NCI-H524 treated with DMSO at 0.1 percent for 48 hours (cell line): ENCODE measurements around the gene LOXHD1.

ENCODE experiments used
- DNase-seq: peaks from one replicate; lab custom pipeline; 2025; lab: John Stamatoyannopoulos, UW

Gene LOXHD1

GRCh38 chr18:46625069-46625468 lies 32.0 kb downstream of the LOXHD1 start:
- DNase-seq = no peak

- no peak for DNase-seq
Measured at GRCh38 chr18:46624127-46624526, 32.9 kb downstream of the LOXHD1 start.

- no peak for DNase-seq
Measured at GRCh38 chr18:46623541-46623940, 33.5 kb downstream of the LOXHD1 start.

DNA sequence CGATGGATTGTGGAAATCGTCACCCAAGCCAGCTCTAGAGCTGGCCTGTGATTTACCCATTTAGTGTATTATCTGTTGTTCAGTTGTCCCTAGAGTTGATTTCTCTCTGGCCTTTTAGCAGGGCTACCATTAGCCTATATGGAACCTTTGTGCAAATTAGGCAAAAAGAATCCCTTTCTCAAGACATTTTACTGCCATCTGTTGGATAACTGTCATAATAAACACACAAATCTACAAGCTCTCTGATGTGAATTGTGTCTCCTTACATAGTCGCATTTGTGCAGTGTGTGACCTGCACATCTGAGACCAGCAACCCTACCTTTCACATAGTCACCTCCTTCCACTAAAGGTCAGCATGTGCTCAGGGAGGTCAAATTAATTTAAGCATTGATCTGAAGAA lies 34.0 kb downstream of the LOXHD1 start:
- DNase-seq = peak; percentile 10

DNA sequence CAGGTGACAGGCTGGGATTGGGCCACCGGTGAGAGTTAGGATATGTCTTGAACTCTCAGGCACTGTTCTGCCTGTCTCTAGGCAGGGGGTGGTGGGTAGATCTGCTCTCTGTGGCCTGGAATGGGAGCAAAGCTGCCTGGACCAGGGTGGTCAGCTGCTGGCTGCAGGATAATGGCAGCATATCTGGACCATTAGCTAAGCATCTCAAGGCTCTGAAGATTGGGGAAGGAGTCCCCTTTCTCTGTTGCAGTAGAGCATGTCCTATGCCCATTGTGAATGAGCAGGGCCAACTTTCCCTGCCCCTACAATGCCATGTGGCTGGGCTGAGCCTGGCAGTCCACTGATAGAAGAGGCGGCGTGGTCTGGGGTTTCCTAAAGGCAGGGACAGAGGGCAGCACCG lies 34.6 kb downstream of the LOXHD1 start:
- DNase-seq = no peak

GRCh38 chr18:46621871-46622270 lies 35.1 kb downstream of the LOXHD1 start:
- DNase-seq = no peak

GRCh38 chr18:46621111-46621766 lies 35.8 kb downstream of the LOXHD1 start:
- no peak for DNase-seq

GRCh38 chr18:46619559-46619958 lies 37.5 kb downstream of the LOXHD1 start:
- DNase-seq = no peak

DNA sequence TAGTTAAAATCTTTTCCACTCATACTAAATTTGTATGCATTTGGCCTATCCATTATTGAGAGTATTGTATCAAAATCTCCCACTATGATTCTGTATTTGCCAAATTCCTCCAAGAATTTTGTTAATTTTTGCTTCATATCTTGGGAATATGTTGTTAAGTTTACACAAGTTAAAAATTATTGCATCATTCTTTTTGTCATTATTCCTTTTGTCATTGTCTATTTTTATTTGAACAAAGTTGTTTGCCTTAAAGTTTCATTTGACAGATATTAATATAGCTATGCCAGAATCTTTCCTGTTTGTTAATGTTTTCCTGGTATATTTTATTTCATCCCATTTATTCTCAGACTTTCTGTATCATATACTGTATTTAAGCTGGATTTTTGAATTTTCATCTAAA lies 41.3 kb downstream of the LOXHD1 start:
- no peak for DNase-seq

GRCh38 chr18:46609048-46609447 lies 48.0 kb downstream of the LOXHD1 start:
- no peak for DNase-seq

- DNase-seq = no peak
Measured at GRCh38 chr18:46607926-46608325, 49.1 kb downstream of the LOXHD1 start.

GRCh38 chr18:46601141-46601805 lies 55.7 kb downstream of the LOXHD1 start:
- DNase-seq = no peak

- DNase-seq = peak; percentile 14
Measured at GRCh38 chr18:46596119-46596518, 60.9 kb downstream of the LOXHD1 start.

DNA sequence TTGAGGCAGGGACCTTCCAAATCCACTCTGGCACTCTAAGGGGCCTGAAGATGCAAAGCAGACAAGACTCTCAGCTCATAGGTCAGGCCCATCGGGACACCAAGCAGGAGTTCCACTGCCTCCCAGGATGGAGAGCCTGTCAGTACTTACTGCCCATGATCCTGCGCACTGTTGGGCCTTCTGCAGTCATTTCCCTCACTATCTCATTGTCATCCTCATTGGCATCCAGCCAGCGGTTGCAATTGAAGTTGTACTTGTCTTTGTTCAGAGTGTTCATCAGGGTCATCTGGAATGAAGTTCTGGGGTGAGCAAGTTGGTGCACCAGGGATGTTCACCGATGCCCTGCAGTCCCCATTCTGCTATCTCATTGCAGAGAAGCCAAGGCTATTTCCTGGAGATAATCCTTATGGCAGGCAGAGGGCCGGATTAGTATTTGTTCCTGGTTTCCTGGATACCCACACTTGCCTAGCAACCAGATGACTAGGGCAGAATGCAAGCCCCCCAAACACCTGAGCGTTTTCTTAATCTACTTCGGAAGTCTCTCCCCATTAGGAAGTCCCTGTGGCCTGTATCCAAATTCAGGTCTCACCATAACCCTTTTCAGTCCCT lies 65.1 kb downstream of the LOXHD1 start:
- DNase-seq = peak; percentile 6

- no peak for DNase-seq
Measured at GRCh38 chr18:46590103-46590502, 66.9 kb downstream of the LOXHD1 start.

GRCh38 chr18:46588971-46589660 lies 67.9 kb downstream of the LOXHD1 start:
- DNase-seq = no peak

DNA sequence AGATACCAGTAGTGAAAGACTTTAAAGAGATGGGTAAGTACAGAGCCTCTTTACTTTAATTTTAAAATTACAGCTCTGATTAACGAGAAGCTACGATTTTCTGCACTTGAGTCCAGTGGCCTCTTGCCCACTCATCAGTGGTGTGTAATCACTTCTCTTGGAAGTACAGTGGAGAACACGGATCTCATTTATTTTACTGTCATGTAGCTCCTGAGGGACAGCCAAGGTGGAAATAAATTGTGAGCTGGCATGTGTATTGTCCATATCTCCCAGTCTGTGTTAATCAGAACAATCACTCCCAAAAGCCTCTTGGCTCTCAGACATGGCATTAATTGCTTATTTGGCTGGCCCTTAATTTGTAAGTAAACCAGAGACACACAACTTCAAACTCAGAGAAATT lies 69.4 kb downstream of the LOXHD1 start:
- no peak for DNase-seq

DNA sequence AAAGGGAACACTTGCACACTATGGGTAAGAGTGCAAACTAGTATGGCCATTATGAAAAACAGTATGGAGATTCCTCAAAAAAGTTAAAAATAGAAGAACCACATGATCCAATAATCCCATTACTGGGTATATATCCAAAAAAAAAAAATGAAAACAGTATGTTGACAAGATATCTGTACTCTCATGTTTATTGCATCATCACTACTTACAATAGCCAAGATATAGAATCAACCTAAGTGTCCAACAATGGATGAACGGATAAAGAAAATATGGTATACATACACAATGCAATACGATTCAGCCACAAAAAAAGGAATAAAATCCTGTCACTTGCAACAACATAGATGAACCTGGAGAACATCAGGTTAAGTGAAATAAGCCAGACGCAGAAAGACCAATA lies 73.3 kb downstream of the LOXHD1 start:
- DNase-seq = no peak

DNA sequence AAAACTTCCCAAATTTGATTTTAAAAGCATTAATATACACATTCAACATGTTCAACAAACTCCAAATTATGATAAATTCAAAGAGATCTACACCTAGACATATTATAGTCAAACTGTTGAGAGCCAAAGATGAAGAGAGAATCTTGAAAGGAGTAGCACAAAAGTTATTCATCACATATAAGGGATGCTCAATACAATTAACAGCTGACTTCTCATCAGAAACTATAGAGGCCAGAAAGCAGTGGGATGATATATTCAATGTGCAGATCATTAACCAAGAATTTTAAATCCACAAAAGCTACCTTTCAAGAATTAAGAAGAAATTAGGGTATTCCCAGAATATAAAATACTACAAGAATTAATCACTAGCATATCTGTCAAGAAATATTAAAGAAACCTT lies 75.4 kb downstream of the LOXHD1 start:
- no peak for DNase-seq

DNA sequence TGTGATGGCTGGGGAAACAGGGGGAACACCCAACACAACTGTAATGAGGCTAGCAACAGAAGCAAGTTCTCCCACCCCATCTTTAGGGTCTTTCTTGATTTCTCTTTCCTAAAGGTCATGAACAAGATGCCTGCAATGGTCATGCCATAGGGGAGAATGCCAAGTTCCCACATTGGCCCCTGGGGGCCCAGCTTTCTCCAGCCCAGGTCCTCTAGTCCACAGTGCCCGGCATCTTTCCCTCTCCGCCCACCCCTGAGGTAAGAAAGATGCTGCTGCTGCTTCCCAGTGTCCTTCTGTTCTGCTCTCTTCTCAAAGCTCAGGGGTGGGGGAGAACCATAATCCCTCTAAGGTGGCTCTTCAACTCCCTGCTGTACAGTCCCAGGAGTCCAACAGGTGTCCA lies 78.0 kb downstream of the LOXHD1 start:
- no peak for DNase-seq

DNA sequence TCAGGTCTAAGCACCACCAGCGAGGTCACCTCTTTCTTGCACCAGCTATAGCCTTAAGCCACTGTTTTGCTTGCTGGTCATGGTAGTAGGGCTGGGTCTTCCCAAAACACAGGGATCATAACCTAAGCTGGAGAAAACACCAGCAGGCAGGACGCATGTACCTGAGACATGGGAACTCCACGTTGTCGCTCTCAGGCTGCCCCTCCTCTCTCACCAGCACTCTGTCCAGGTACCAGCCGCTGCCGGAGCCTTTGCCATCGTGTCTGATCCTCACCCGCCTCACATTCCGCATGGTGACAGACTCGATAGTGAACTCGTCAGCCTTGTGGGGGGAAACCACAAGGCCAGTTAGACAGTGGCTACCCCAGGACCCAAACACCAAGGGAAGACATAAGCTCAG lies 79.5 kb downstream of the LOXHD1 start:
- DNase-seq = no peak

GRCh38 chr18:46575851-46576250 lies 81.2 kb downstream of the LOXHD1 start:
- no peak for DNase-seq

DNA sequence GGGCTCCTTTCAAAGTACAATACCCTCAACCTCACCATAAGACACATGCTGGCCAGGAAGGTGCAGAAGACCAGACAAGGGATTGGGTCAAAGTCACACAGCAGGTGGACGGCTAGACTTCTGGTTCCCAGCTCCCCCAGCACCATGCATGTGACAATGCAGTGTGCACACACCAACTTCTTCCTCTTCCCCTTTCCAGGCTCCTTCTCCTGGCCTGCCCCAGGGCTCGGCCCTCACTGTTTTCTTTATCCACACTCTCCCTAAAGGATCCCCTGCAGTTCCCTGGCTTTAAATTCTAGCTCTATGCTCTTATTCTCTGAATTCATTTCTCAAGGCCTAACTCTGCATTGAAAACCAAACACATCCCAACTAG lies 82.3 kb downstream of the LOXHD1 start:
- no peak for DNase-seq
